ENCODE results near the gene ZNF394.

Gene ZNF394

GRCh38 chr7:99449326-99449725, 50.8 kb downstream of the ZNF394 start:
- DNase-seq (ENCODE audit: low spot score), result no peak

GRCh38 chr7:99448855-99449254, 51.2 kb downstream of the ZNF394 start:
- DNase-seq (ENCODE audit: low spot score), result no peak

GRCh38 chr7:99447943-99448342, 52.1 kb downstream of the ZNF394 start:
- no peak for DNase-seq (ENCODE audit: low spot score)

GRCh38 chr7:99446096-99446495, 54.0 kb downstream of the ZNF394 start:
- no peak for DNase-seq (ENCODE audit: low spot score)

Measured in left forelimb (tissue), 1 donor.